Neural cell (in vitro differentiated cells): ENCODE measurements around the gene GCK. TPM values are rescaled to one million over a fixed set of nuclear protein-coding genes. Genes with fewer than 3 reads are reported as not detected.

ENCODE experiments used
- H2AFZ ChIP-seq: fragments of 200-600, 300-800 bp; sonication (generic), shearing (Covaris generic); 2 replicates; pipeline ENCODE4 v1.6.0; 2014; ENCODE audit warnings: low read depth, mild to moderate bottlenecking, antibody characterized with exemption, low read length, moderate library complexity
- H3F3A ChIP-seq: fragments of 200-600 bp; shearing (Covaris generic); 2 replicates; pipeline ENCODE4 v1.6.1; 2016; ENCODE audit warnings: mild to moderate bottlenecking, moderate library complexity, mixed read lengths, antibody characterized with exemption, low read length; ENCODE audit not compliant: insufficient read depth, poor library complexity, severe bottlenecking
- H3K27ac ChIP-seq: fragments of 200-600, 300-800 bp; sonication (generic), shearing (Covaris generic); 2 replicates; pipeline ENCODE4 v1.5.1; 2014; ENCODE audit warnings: mild to moderate bottlenecking, low read length, moderate library complexity
- H3K27me3 ChIP-seq: fragments of 300-800, 200-600 bp; sonication (generic), shearing (Covaris generic); 2 replicates; pipeline ENCODE4 v1.6.0; 2014; ENCODE audit warnings: mild to moderate bottlenecking, low read depth, low read length, moderate library complexity; ENCODE audit not compliant: insufficient read depth
- H3K36me3 ChIP-seq: fragments of 300-800, 200-600 bp; sonication (generic), shearing (Covaris generic); 2 replicates; pipeline ENCODE4 v1.5.1; 2014; ENCODE audit warnings: mild to moderate bottlenecking, antibody characterized with exemption, low read length, moderate library complexity; ENCODE audit not compliant: insufficient read depth
- H3K4me2 ChIP-seq: fragments of 300-800, 200-600 bp; sonication (generic), shearing (Covaris generic); 2 replicates; pipeline ENCODE4 v1.6.0; 2014; ENCODE audit warnings: mild to moderate bottlenecking, low read length
- H3K4me3 ChIP-seq: fragments of 300-800, 200-600 bp; sonication (generic), shearing (Covaris generic); 2 replicates; pipeline ENCODE4 v1.5.1; 2014; ENCODE audit warnings: mild to moderate bottlenecking, low read length, moderate library complexity
- H3K79me2 ChIP-seq: fragments of 200-600 bp; shearing (Covaris generic); replicated peaks from 2 replicates; pipeline ENCODE4 v1.6.0; 2014; ENCODE audit warnings: mild to moderate bottlenecking, low read length, moderate library complexity; ENCODE audit not compliant: insufficient read depth
- H3K9ac ChIP-seq: fragments of 300-800, 200-600 bp; sonication (generic), shearing (Covaris generic); 2 replicates; pipeline ENCODE4 v1.6.1; 2016; ENCODE audit warnings: mild to moderate bottlenecking, low read length, mixed read lengths
- H3K9me2 ChIP-seq: fragments of 200-600 bp; shearing (Covaris generic); 2 replicates; pipeline ENCODE4 v1.6.1; 2016; ENCODE audit warnings: mild to moderate bottlenecking, low read length, mixed read lengths; ENCODE audit not compliant: insufficient read depth
- H3K9me3 ChIP-seq: fragments of 200-600, 300-800 bp; sonication (generic), shearing (Covaris generic); 2 replicates; pipeline ENCODE4 v1.6.1; 2016; ENCODE audit warnings: mild to moderate bottlenecking, mixed run types, low read length, moderate library complexity, mixed read lengths
- H4K20me1 ChIP-seq: fragments of 200-600 bp; shearing (Covaris generic); 2 replicates; pipeline ENCODE4 v1.6.1; 2016; ENCODE audit warnings: mild to moderate bottlenecking, mixed run types; ENCODE audit not compliant: insufficient read depth
- CTCF ChIP-seq: fragments of 450-650 bp; IDR thresholded peaks from 2 replicates; pipeline ENCODE4 v1.5.1; 2014; ENCODE audit warnings: antibody characterized with exemption, mild to moderate bottlenecking, moderate library complexity; ENCODE audit not compliant: poor library complexity, severe bottlenecking
- EP300 ChIP-seq: fragments of 450-650 bp; conservative IDR thresholded peaks from 2 replicates; pipeline ENCODE4 v1.6.1; 2014; ENCODE audit warnings: antibody characterized with exemption, mild to moderate bottlenecking, moderate library complexity; ENCODE audit not compliant: poor library complexity, severe bottlenecking
- EZH2 ChIP-seq: fragments of 200-600, 300-800 bp; shearing (Covaris generic), sonication (generic); IDR thresholded peaks from 2 replicates; pipeline ENCODE4 v1.6.1; 2014; ENCODE audit warnings: antibody characterized with exemption, low read length, borderline replicate concordance, mild to moderate bottlenecking; ENCODE audit not compliant: insufficient read depth, poor library complexity, severe bottlenecking
- MXI1 ChIP-seq: fragments of 450-650 bp; conservative IDR thresholded peaks from 2 replicates; pipeline ENCODE4 v1.6.1; 2014; ENCODE audit warnings: antibody characterized with exemption, mild to moderate bottlenecking; ENCODE audit not compliant: poor library complexity, severe bottlenecking
- POLR2AphosphoS5 ChIP-seq: IDR thresholded peaks from 2 replicates; pipeline ENCODE4 v1.6.1; 2012
- RAD21 ChIP-seq: fragments of 450-650 bp; conservative IDR thresholded peaks from 2 replicates; pipeline ENCODE4 v1.6.1; 2014; ENCODE audit warnings: antibody characterized with exemption, mild to moderate bottlenecking, moderate library complexity
- REST ChIP-seq: IDR thresholded peaks from 2 replicates; pipeline ENCODE4 v1.6.1; 2012; ENCODE audit warnings: borderline replicate concordance
- SMC3 ChIP-seq: fragments of 450-650 bp; conservative IDR thresholded peaks from 2 replicates; pipeline ENCODE4 v1.6.1; 2014; ENCODE audit warnings: antibody characterized with exemption, mild to moderate bottlenecking, moderate library complexity; ENCODE audit not compliant: poor library complexity
- TAF1 ChIP-seq: IDR thresholded peaks from 2 replicates; pipeline ENCODE4 v1.6.1; 2012; ENCODE audit warnings: low read depth
- polyA plus RNA-seq: library from polyadenylated mRNA; depleted of rRNA; stranded (reverse); fragments of >200 nt; gene quantifications from 2 replicates; pipeline ENCODE4 v1.2.3, GENCODE V29; 2014

Gene GCK
- polyA plus RNA-seq, 1 donor from 2014 or later, result 7.4 TPM

- TF ChIP-seq MXI1 (no peak), POLR2AphosphoS5 (no peak)
Observed at GRCh38 chr7:44148961-44149536, 40.2 kb downstream of the GCK start (continued).

- TF ChIP-seq SMC3 (no peak), MXI1 (no peak), REST (no peak), TAF1 (no peak), EZH2 (no peak), EP300 (no peak), RAD21 (no peak), CTCF (no peak), POLR2AphosphoS5 (no peak)
- H3K79me2 ChIP-seq, result no peaks in the 10 kb centered on the region
- no peaks in the 10 kb centered on the region for H3K9me3 ChIP-seq
- H3K27me3 ChIP-seq, result peaks cover 7% of the 10 kb centered on the region
- H3K9ac ChIP-seq, result no peak overlapping the region
- H3K36me3 ChIP-seq, result no peaks in the 10 kb centered on the region
- H4K20me1 ChIP-seq, result no peaks in the 10 kb centered on the region
- no peaks in the 10 kb centered on the region for H3F3A ChIP-seq
- H3K27ac ChIP-seq, result no peak overlapping the region
- H3K4me2 ChIP-seq, result no peak overlapping the region
- H3K4me3 ChIP-seq, result no peak overlapping the region
- H2AFZ ChIP-seq, result no peak overlapping the region
- no peaks in the 10 kb centered on the region for H3K9me2 ChIP-seq
Observed at GRCh38 chr7:44148166-44148565, 41.1 kb downstream of the GCK start.

- Histone ChIP-seq H3K27ac (no peak overlapping the region), H2AFZ (no peak overlapping the region), H3K36me3 (no peaks in the 10 kb centered on the region), H3K9me2 (no peaks in the 10 kb centered on the region), H3K4me2 (no peak overlapping the region), H3F3A (no peaks in the 10 kb centered on the region), H3K9ac (no peak overlapping the region), H3K4me3 (no peak overlapping the region), H3K79me2 (no peaks in the 10 kb centered on the region), H4K20me1 (no peaks in the 10 kb centered on the region), H3K9me3 (no peaks in the 10 kb centered on the region), H3K27me3 (peaks cover 7% of the 10 kb centered on the region)
- TF ChIP-seq RAD21 (no peak), MXI1 (no peak), SMC3 (no peak), EP300 (no peak), CTCF (no peak), POLR2AphosphoS5 (no peak), TAF1 (no peak), EZH2 (no peak)
Observed at GRCh38 chr7:44147026-44147991, 41.9 kb downstream of the GCK start.
